Stimulated activated CD8-positive, alpha-beta memory T cell treated with anti-CD3 and anti-CD28 coated beads, Interleukin-7, amount 100 ng/mL, for 24 hours (primary cell): Measurements from ENCODE around the gene PRKCB.

Experiments
- DNase-seq: peaks from one replicate; pipeline ENCODE4 v3.0.0-alpha.2; 2020; ENCODE audit warnings: low read depth

PRKCB gene

GRCh38 chr16:24049113-24049512 lies 213.3 kb downstream of the PRKCB start:
- no peak for DNase-seq

DNA sequence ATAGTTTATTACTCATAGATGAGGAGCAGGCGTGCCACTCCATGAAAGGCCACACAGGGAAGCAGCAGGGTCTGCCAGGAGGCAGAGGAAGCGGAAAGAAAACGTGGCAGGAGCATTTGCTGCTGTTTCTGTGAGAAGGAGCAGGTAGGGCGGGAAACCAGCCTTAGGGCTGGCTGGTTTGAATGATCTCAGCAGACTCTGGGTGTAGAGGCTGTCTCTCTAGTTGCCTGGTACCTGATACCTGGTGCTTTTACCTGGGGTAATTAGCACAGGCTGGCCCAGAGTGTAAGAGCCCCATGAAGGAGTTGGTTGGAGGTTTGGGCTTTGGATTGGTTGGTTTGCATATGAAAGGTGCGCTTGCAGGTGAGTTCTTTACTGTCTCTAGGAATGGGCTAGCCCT lies 215.3 kb downstream of the PRKCB start:
- no peak for DNase-seq

- DNase-seq, result no peak
Measured at GRCh38 chr16:24052329-24053098, 216.7 kb downstream of the PRKCB start.

DNA sequence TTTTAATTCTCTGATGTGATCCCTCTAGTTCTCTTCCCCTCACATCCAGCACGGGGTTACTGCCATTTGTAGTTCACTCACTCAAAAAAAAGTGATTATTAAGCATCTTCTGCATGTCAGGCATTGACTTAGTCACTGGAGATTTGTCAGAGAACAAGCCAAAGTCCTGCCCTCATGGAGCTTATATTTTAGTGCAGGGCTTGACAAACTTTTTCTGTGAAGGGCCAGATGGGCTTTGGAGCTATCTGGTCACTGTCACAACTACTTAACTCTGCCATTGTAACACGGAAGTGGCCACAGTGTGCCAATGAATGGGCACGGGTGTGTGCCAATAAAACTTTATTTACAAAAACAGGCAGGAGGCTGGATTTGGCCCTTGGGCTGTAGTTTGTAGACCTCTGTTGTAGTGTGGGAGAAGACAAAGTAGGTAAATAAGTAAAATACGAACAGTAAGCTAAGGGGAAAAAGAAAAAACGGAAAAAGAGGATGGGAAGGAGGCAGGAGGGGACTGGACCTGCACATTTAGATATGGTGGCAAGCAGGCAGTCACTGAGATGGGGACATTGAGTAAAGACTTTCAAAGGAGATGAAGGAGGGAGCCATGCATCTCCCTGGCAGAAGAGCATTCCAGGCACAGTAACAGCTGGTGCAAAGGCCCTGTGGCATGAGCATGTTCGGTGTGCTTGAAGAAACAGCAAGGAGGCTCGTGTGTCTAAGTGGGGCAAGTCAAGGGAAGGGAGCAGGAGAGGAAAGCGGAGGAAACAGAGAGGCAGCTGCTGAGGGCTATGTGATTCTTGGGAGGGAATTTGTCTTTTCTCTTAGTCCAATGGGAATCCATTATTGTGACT lies 217.5 kb downstream of the PRKCB start:
- DNase-seq, result no peak

DNA sequence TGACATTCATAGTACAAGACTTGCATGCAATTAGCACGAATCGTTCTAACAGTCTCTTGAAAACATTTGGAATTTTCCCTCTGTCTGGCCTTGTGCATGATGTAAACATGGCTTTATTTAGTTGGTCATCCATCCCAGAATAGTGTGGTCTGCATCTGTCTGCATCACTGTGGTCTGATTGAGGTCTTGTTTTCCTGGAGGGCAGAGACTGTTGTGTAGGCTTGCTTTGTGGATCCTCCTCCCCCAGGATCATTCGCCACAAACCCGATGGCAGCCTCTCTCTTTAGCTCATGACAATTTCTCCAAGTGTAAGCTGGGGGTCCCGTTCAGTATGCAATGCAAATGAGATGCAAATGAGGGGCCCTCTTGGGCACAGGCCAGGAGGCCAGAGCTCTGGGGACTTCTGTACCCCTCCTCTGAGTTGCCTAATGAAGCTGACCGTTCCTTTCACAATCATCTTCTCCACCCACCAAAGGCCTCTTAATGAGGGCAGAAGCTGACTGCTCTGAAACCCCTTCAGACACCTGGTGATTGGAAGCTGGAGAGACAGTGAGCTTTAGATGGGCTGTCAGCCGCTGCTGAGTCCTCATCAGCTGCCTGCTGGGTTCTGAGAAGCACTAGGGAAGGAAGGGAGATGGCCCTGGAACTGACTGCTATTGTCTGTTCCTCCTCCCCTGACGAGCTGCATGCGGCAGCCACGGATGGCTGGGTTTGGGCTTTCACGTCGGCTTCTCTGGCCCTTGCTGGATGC lies 219.1 kb downstream of the PRKCB start:
- no peak for DNase-seq

DNA sequence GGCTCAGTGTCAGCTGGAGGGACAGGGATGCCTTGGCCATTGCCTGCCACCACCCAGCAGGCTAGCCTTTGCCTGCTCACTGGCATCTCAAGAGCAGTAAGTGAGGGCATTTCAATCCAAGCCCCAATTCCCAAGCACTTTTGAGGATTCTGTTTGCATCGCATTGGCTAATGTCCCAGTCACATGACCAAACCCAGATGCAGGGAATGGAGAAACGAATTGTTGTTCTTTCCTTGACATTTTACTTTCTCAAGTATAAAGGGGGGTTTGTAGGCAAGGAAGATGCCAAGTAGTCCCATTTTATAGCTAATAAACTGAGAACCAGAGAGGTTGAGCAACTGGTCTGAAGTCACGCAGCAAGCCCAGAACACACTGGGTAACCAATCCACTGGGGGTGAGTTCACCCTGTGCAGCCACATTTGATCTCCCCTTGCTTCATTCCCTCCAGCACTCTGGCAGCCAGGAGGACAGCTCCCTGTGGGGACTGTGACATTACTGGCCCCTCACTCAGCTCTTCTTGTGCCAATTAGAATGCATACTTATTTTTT lies 226.6 kb downstream of the PRKCB start:
- no peak for DNase-seq

DNA sequence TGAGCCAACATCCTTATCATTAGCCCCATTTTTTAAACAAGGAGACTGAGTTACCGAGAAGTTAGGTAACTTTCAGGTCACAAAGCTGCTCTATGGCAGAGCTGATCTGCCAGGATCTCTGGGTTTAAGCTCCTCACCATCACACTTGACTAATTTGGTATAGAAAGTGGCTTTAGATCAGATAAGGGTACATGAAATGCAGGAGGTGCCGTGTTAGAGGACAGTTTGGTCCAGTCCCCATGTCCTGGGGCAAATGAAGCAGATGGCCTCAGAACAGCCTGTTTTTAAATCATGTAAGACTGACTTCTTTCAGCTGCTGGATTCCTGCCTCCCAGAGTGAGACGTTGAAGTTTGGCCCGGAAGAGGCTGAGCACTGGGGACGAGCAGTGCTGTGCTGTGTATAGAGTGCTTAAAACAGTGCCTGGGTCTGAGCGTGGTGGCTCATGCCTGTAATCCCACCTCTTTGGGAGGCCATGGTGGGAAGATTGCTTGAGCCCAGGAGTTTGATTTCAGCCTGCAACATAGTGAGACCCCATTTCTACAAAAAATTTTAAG lies 233.3 kb downstream of the PRKCB start:
- no peak for DNase-seq

DNA sequence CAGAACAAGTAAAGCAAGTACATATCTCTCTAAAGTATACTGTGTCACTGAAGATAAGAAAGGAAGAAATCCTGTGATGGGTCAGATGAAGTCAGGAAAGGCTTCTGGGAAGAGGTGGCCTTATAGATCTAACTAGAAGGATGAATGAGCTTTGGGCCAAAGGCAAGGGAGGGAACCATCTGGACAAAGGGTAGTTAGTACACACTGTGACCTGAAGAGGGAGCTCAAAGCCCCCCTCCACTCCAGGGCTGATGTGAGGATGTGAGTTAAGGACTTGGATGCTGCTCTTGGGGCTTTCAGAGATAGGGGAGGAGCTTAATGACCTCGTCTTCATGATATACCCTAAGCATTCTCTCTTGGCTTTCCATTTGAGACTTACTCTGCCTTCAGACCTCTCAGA lies 235.1 kb downstream of the PRKCB start:
- DNase-seq, result no peak

- no peak for DNase-seq
Measured at GRCh38 chr16:24071666-24072360, 236.0 kb downstream of the PRKCB start.

GRCh38 chr16:24073321-24073720 lies 237.5 kb downstream of the PRKCB start:
- DNase-seq, result no peak

DNA sequence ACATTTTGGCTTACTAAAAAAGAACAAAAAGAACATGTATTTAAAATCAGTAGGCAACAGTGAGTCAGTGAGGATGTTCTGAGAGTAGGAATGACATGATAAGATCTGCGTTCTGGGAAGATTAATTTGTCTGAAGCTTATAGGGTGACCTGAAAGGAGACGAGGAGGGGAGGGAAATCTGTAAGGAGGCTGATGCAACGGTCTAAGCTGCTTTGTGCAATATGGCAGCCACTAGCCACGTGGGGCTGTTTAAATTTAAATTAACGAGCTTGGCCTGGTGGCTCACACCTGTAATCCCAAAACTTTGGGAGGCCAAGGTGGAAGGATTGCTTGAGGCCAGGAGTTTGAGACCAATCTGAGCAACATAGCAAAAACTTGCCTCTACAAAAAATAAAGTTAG lies 238.8 kb downstream of the PRKCB start:
- DNase-seq, result no peak

GRCh38 chr16:24075302-24075701 lies 239.5 kb downstream of the PRKCB start:
- DNase-seq, result no peak

DNA sequence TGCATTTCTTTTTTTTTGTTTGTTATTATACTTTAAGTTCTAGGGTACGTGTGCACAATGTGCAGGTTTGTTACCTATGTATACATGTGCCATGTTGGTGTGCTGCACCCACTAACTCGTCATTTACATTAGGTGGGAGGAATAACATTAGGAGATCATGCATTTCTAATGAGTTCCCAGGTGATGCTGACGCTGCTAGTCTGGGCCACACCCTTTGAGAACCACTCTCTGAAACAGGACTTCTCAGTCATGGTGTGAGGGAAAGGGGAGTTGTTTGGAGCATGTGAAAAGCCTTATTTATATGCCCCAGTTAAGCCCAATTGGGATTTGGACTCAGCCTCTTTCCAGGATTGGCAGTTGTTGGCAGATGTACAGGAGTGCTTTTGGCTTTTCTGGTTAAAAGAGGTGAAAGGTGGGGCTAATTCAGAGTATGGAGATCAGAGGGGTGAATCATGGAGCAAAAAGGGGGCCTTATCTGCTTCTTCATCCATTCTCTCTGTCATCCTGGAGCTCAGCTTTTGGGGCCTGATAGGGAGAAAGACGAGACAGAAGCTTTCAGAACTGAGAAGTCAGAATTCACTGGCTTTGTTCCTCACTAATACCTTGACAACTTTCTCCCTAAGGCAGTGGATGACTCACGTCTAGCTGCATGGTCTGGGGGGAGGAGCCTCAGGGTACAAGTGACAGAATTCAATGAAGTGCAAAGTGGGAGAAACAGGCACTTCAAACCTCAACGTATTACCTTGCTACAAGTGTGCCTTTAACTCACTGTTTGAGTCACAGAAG lies 240.3 kb downstream of the PRKCB start:
- peak; percentile 3 for DNase-seq

GRCh38 chr16:24077292-24077691 lies 241.5 kb downstream of the PRKCB start:
- DNase-seq, result no peak

GRCh38 chr16:24077966-24078365 lies 242.2 kb downstream of the PRKCB start:
- no peak for DNase-seq

DNA sequence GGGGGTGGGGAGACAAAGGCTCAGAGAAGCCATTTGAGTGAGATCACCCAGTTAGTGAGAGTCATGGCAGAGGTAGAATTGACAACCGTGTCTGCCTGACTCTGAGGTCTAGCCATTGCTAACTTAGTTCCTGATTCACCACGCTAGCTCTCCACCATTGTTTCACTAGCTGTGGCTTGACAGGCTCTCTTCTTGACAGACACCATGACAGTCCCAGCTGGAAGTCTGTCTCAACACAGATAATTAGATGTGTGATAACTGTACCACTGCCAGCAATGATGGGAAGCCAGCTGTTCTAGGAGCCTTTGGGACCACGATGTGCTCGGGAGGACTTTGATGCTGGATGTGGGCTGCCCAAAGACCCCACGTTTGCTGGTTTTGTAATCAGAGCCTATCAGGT lies 249.9 kb downstream of the PRKCB start:
- DNase-seq, result no peak

DNA sequence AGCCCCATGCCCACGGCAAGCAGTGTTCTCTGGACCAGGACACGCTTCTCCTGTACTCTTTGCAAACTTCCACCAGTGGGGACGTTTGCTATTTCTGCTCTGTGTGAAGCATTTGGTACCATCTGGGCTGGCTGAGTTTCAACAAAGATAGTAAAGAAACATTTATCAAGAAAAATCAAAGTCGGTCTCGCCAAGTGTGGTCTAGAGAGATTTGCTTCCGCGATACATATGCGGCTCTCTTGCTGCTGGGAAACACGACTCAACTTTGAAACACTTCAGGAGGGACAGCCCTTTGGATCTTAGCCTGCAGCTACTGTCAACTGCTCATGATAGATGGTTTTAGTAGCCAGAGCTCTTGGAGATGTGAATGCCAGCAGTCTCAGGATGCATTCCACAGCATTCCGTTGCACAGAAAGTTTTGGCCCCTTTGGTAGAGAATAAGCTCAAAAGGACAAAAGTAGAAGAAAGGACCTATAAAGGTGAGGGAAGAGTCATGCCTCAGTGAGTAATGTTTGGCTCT lies 252.2 kb downstream of the PRKCB start:
- no peak for DNase-seq

GRCh38 chr16:24088767-24089166 lies 253.0 kb downstream of the PRKCB start:
- DNase-seq, result no peak

DNA sequence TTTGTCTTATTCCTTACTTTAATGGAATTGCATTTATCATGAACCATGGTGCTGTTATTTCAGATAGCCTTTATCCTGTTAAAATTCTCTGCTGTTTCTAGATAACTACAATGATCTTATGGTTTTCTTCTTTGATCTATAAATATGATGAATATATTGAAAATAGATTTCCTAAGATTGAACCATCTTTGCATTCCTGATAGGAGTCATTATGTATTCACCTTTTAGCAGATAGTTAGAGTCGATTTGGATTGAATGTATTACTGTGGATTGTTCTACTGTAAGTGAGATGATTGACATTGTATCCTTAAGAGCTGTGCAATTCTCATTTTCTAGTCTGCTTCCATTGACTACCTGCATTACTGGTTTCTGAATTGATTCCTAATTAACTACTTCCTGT lies 255.3 kb downstream of the PRKCB start:
- no peak for DNase-seq

DNA sequence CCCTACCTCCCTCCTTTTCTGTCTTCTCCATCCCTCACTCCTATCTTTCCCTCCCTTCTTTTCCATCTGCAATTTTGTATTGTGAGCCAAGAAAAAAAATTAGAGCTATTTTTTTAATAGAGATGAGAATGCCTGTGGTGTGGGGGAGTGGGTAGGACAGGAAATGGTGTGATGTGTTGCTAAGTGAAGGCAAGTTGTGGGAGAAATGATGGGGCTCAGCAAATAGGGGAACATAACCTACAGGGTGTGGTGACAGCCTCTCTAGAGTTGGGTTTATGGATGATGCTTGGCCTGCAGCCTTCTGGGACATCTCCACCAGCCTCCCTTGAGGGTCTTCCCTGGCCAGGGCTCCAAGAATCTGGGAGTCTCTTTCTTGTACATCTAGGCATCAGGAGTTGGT lies 257.3 kb downstream of the PRKCB start:
- DNase-seq, result no peak
